HL-60/S4 treated with phorbol 12-myristate 13-acetate at 8.2 ng/mL for 4 days and 3 days (cell line): Measurements from ENCODE around the gene NPR3.
"Not testable (repeated sequence)": the region's sequence is repeated elsewhere in the genome, so short reads cannot be mapped to it uniquely, and the experiment has no call there.

ENCODE experiments used
- in situ Hi-C: fragments of 300-500 bp; cut with MboI; formaldehyde crosslinking; loops from 2 replicates; pipeline ENCODE4 v1.15.0; 2022; ENCODE audit warnings: low sequenced_read_pairs

Gene NPR3

GRCh38 chr5:32805462-32805861 lies 94.3 kb downstream of the NPR3 start:
- in situ Hi-C loops: not testable (repeated sequence)

DNA sequence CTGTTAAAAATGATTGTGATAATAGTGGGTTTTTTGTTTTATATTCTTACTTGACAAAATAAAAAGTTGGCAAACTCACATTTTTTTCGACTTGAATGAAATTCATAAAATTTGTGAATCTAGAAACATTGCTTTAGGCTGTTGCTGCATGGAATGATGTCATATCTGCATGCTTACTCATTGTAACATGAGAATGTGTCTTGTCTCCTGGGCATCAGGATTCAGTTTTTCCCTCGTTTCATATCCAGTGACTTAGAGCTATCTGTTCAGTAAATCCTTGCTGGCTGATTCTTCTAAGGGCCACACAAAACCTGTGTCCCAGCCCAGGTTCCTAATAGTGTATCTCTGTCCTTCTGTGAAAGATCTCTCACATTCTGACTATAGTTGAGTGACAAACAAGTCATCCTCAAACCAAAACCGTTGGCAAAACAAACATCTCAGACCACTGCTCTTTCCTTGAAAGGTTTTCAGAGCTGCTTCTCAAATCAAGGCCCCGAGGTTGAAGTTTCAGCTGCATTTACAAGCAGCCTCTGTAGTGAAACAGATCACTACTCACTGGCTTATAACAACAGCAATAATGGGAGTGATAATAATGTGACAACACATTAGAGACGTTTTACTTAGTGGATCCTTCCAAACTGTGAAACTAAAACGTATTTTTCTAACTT lies 95.0 kb downstream of the NPR3 start:
- in situ Hi-C loops: no loop called here

- in situ Hi-C loops: no loop called here
These were observed 97.7 kb downstream of the NPR3 start for GRCh38 chr5:32808783-32809182.

DNA sequence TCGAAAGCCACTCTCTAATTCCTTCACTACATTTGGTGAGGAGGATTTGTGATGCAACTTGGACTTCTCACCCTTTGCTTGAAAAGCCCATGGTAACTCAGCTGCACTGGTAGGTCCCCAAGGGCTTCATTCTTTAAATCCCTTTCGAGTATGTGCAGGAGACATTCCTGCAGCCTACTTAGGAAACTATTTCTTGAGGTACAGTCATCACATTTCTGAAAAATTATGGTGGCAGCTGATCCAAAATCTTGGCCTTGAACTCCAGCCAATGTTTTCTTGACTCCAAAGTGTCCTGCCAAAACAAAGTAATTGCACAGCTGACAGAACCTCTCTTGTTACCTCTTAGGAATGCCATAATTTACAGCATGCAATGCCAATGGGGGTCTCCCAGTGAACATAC lies 99.7 kb downstream of the NPR3 start:
- in situ Hi-C loops: no loop called here

DNA sequence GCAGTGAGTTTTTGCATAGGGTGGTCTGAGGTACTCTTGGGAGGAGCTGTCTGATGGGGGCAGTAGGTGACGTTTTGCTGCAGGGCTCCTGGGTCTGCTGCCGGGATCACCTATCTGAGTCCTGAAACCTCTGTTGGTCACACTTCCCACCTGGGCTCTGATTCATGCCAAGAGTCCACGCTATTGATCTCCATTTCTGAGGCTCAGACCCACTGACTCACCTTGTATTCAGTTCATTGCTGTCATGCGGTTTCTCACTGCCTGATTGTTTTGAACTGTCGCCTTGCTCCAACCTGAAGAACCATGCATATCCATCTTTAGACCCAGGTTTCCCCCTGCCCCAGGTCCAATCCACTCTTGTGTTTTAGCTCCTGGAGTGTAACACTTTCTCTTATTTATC lies 101.3 kb downstream of the NPR3 start:
- in situ Hi-C loops: no loop called here

- in situ Hi-C loops: no loop called here
These were observed 103.0 kb downstream of the NPR3 start for GRCh38 chr5:32814141-32814540.

DNA sequence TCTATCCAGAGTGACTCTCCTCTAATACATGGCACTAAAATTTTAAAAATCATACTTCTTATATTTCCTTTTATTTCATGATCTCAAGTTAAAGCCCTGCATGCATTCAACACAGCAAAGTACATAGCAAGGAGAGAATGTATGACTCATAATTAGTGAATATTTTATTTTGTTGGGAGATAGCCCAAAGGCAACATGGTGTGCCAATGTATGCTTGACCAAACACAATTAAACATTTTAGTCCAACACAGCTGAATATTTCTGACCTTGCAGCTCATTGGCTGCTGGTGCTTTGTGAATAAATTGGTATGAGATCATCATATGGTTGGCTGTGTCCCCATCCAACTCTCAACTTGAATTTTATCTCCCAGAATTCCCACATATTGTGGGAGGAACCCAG lies 103.5 kb downstream of the NPR3 start:
- in situ Hi-C loops: no loop called here

- in situ Hi-C loops: no loop called here
These were observed 116.9 kb downstream of the NPR3 start for GRCh38 chr5:32827981-32828380.

DNA sequence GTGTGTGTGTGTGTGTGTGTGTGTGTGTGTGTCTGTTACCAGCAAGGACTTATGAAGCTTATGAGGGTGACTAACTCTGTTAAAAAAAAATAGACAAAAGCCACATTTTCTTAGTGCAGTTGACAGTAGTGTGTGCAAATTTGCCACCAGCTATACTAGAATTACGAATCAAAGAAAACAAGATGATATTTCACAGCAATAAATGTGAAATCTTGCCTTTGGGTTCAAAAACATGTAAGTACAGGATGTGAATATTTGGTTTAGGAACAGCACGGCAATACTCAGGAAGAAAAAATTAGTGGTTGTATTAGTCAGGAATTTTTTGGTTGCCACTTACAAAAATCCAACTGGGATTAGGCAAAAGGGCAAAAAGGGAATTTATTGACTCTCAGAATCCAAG lies 117.4 kb downstream of the NPR3 start:
- in situ Hi-C loops: no loop called here

DNA sequence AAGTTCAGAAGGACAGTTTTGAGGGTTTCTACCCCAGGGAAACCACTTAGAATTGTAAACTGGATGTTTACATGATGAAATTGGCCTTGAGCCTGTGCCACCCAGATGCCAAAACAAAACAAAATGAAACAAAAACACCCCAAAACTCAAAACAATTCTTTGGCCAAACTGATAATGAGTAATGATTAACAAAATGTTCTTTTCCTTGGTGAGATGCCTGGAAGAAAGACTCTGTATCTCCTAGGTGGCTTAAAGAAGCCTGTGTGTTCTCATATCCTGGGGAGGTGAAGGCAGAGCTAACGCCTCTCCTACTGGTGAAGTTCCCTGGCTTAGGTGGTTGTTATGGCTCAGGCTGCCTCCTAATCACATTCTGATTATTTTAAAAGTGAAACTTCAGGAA lies 120.5 kb downstream of the NPR3 start:
- in situ Hi-C loops: no loop called here

DNA sequence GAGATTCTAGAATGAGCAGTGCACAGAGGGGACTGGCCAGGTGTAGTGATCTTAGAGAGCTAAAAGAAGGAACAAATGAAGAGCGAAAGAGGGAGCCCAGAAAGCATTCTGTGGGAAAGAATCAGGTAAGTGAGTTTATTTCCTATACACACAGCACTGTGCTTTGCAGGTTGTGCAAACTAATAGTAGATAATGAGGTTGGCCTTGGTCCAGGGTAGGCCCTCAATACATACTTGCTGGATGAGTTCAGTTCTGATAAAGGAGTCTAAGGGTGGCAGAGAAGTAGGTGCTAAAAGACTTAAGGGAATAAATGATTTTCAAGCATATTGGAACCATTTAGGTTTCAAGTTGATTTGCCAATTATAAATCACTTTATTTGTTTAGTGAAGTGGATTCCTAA lies 122.0 kb downstream of the NPR3 start:
- in situ Hi-C loops: no loop called here

DNA sequence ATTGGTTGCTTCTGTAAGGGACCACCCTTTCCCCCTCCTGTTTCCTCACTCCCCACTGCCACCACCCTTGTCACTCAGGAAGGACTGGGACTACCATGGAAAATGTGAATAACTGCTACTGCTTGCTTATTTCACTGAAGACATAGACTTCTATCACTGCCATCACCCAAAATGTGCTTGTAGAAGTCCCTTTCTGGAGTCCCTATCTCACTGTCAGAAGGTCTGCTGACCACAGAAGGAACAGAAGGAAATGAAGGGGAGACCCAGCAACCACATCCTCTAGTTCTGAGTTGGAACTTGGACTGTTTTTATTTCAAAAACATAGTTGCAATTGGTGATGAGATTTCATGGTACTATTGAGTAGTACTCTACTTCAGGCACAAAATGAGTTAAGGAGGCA lies 122.5 kb downstream of the NPR3 start:
- in situ Hi-C loops: no loop called here

GRCh38 chr5:32834251-32834650 lies 123.1 kb downstream of the NPR3 start:
- in situ Hi-C loops: no loop called here

GRCh38 chr5:32836176-32836575 lies 125.1 kb downstream of the NPR3 start:
- in situ Hi-C loops: no loop called here

- in situ Hi-C loops: no loop called here
These were observed 126.1 kb downstream of the NPR3 start for GRCh38 chr5:32837211-32837610.

DNA sequence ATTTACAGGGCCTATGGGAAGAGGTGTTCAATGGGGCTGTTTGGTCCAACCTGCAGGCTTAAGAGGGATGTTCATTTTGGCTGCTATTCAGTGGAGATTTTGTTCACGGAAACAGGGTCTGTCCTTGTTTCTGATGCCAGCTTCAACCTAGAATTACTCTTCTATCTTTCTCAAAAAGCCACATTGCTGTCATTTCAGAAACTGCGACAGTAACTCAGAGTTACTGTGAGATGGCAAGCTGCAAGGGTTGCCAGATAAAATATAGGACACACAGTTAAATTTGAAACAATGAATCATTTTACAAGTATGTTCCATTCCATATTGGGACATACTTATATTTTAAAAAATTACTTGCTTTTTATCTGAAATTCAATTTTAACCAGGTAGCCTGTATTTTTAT lies 128.0 kb downstream of the NPR3 start:
- in situ Hi-C loops: no loop called here

DNA sequence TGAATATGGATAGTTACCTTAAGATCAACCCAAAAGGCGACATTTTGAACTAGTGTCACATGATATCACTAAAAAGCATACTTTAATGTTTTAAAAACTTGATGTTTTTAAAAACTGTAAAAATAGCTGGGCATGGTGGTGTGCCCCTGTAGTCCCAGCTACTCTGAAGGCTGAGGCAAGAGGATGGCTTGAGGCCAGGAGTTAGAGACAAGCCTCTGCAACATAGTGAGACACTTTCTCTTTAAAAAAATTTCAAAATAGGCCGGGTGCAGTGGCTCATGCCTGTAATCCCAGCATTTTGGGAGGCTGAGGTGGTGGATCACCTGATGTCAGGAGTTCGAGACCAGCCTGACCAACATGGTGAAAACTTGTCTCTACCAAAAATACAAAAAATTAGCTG lies 129.5 kb downstream of the NPR3 start:
- in situ Hi-C loops: no loop called here
